ENCODE data around the gene LIMK2.
"Not testable (repeated sequence)": the region's sequence is repeated elsewhere in the genome, so short reads cannot be mapped to it uniquely, and the experiment has no call there.

The LIMK2 gene

DNA sequence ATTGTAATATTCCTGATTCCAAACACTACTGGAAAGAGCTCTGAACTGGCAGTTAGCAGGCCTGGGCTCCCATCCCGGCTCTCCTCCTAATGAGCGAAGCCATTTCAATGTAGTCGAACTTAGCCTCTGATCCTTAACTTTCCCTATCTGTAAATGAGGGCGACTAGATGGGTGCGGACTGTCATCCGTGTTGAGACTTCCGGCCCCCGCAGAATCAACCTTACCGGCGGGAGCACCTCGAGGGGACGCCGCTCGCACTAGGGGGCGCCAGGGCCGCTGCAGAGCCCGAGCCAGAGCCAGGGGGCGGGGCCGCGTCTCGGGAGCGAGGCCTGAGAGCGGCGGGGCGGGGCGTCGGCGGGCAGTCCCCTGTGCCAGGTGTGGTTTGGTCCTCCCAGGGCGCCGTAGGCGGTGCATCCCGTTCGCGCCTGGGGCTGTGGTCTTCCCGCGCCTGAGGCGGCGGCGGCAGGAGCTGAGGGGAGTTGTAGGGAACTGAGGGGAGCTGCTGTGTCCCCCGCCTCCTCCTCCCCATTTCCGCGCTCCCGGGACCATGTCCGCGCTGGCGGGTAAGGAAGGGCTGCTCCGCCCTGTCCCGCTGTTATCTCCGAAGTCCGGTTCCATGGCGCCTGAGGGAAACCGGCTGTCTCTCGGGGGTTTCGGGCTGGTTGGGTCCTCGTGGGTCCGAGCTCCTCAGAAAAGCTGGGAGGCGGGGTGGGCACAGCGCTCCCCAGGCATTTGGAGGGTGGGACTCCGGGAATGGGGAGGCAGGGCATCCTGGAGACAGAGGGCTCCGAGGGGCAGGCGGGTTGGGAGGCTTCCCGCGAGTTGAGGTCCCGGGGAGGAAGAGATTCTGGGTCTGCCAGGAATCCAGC is at the start of gene LIMK2:
Gene LIMK2 (plus strand): TSS at position 437 of the 869 bp plus-strand sequence. CDS start 111 bp downstream, at position 548.
- DNase-seq, result peak; percentile 96

DNA sequence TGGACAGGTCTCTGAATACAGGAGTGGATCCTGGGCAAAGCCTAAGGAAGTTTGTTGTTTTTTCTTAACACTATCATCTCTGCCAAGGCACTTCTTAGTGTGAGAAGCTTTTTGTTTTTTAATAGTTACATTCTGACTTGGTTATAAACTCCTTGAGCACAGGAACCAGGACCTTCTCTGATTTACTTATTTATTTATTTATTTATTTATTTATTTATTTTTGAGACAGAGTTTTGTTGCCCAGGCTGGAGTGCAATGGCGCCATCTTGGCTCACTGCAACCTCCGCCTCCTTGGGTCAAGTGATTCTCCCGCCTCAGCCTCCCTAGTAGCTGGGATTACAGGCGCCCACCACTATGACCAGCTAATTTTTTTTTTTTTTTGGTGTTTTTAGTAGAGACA is 41.1 kb upstream of the LIMK2 start:
- no peak for DNase-seq

DNA sequence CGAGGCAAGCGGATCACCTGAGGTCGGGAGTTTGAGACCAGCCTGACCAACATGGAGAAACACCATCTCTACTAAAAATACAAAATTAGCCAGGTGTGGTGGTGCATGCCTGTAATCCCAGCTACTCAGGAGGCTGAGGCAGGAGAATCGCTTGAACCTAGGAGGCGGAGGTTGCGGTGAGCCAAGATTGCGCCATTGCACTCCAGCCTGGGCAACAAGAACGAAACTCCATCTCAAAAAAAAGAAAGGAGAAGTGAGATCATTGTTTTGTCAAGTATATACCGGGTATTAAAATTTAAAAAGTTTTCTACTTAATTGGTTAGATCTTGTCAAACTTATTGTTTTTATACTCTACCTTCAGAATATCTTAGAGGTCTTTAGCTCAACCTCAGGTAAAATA is 40.4 kb upstream of the LIMK2 start:
- not testable (repeated sequence) for DNase-seq

DNA sequence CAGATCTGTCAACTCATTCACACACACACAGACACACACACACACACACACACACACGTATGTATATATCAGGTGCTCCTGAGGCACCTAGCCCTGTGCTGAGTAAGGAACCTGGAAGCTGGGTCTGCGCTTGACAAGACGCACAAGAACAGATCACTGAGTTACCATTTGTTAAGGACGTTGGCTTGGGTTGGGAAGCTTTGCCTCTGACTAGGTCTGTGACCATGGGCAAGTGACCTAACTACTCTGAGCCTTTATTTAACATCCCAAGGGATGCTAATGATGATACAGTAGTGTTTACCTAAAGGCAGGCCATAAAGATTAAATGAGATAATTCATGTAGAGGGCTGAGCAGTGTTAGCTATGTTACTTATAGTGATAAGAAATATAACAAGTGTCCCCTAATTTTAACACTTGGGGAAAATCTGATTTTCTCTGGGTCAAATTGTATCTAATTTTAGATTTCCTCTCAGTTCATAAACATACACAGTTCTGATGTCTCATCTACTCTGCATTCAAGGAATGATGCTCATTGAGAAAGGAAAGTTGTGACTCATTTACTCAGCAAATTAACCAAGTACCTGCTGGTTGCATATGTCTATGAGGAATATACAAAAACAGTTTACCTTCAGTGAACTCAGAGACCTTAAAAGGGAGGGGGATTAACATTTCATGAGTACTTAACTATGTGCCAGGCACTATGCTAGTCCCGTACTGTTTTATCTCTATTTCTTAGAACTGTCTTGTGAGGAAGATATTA is 38.5 kb upstream of the LIMK2 start:
- DNase-seq, result no peak

DNA sequence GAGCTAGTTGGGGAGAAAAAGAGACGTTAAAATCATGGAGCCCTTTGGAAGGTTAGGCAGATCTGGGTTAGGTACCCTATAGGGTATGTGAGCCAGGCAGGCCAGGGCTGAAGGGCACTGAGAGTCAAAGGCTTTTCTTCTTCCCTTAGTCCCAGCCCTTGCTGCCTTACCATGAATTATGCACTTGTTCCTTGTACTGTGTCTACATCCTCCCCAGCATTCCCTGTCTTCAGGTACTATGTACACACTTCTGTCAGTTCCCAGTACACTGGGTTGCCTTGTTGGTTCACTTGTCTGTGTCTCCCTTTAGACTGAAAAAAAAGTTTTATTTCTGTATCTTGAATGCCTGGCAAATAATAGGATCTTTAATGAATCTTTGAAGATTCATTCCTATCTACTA is 35.2 kb upstream of the LIMK2 start:
- no peak for DNase-seq

DNA sequence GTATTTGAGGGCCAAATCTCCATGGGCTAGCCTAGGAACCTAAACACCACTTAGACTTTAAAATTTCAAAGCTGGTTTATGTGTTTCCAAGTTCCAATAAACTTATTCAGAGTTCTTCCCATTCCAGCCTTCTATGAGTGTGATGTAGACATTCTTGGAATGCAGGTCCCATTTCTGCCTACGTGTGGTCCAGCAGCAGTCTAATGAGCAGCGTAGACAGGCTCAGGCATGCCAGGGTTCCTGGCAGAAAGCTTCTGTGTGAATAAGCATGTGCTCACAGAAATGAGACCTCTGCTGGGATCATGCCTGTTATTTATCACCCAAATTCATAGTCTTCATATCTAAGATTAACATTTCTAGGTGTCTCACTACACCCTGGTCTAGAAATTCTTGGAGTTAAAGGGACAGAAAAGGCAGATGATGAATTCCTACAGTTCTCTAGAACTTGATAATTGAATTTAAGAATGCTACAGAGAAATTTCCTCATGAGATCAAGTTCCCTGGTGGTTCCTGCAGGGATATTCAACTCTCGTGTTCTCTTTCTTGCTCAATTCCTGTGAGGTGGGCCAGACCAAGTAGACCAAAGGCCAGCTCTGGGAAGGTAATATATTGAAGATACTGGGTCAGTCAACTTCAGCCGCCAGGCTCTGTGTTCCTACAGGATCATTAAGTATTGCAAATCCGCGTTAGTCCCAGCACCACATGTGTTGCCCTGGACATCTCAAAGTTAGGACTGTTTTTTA is 34.5 kb upstream of the LIMK2 start:
- no peak for DNase-seq

DNA sequence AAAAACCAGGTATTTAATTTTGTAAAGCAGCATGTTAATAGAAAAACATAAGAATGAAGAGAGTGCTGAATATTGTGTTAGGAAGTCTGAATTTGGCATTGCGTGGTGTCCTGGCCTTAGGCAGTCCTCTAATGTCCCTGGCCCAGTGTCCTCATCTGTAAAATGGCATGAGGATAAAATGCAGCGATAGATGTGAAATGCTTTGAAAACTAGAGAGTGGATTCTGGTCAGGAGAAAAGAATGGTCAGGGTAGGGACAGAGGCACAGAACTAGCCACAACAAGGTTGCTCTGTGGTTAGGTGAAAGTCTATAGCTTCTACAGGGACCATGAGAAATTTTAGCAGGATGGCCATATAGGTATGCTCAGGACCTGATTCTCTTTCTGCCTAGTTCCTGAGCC is 33.2 kb upstream of the LIMK2 start:
- DNase-seq, result no peak

DNA sequence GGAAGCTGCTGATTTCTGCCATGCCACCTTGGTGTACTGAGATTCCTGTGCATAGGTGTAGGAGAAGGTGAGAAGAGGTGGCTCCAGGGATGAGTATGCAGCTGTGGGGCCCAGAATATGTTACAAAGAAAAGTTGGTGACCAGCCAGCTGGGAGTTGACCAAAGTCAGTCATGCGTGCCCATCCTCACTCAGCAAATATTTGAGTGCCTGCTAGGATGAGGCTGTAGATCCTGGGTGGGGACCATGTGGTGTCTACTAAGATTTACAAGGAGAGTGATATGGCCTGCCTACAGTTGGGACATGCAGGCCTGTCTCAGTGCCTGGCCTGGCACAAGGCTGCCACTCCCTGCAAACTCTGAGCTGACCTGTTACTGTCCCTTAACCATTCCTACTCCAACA is 32.8 kb upstream of the LIMK2 start:
- no peak for DNase-seq

DNA sequence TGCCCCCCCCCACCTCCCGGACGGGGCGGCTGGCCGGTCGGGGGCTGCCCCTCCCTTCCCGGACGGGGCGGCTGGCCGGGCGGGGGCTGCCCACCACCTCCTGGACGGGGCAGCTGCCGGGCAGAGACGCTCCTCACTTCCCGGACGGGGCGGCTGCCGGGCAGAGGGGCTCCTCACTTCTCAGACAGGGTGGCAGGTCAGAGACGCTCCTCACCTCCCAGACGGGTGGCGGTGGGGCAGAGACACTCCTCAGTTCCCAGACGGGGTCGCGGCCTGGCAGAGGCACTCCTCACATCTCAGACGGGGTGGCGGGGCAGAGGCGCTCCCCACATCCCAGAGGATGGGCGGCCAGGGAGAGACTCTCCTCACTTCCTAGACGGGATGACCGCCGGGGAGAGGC is 28.1 kb upstream of the LIMK2 start:
- no peak for DNase-seq

DNA sequence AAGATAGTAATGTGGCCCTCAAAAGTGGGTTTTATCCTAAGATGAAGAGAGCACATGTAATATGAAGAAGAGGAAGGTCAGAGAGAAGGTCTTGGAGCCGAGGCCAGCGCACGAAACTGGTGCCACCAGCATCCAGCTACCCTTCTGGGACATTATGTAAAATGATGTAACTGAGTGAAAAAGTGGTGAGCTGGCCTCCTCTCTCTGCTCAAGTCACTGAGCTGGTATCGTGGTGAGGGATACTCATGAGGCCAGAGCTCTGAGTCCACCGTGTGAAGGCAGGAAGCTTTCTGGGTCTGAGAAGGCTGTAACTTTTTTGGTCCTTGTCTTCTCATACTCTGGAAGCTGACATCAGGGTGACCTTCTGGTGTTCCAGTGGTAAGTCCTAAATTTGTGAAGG is 27.0 kb upstream of the LIMK2 start:
- DNase-seq, result no peak

DNA sequence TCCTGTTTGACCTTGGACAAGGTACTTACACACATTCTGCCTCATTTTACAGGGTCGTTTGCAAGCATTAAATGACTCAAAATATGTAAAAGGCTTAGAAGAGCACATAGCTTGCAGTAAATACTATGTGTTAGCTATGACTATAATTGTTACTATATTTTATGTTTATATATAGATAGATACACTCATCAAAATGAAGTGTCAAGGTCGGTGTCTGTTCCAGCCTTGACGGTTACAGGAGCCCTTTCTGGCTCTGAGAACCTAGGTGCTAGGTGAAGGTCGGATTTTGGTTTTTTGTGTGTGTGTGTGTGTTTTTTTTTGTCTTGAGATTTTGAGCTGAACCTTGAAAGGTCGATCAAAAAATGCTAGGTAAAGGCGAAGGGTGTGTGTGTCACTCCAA is 24.5 kb upstream of the LIMK2 start:
- no peak for DNase-seq

DNA sequence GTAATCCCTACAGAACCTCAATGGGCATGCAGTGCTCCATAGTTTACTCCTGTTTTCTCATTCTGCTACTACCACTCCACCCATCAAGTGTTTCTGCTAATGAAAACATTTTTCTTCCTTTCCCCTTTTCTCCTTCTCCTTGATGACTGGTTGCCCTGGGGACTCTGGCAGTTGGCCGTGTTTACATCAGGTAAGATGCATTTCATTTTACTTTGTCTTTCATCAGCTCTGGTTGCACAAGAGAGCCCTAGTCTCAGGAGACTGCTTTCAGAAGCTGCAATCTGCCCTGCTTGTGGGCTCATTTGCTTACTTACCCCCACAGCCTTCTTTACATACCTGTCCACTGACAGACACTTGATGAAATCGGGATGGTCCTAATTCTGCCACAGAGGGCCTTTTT is 19.6 kb upstream of the LIMK2 start:
- DNase-seq, result no peak

DNA sequence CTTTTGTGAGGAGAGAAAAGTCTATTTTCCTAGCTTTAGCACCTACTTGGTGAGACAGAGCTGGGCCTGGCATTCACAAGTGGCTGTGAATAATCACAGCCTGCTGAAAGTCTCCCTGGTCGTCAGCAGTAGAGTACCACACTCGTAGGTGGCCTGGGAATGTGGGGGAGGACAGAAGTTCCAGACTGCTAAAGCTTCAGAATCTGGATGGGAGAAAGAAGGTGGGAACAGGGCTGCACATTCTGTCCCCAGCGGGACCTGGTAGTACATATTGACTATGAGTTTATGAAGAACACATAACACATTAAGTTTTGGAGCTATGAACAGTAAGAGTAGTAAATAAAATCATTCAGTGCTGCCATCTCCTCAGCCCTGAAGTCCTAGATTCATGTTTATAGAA is 19.0 kb upstream of the LIMK2 start:
- DNase-seq, result no peak

DNA sequence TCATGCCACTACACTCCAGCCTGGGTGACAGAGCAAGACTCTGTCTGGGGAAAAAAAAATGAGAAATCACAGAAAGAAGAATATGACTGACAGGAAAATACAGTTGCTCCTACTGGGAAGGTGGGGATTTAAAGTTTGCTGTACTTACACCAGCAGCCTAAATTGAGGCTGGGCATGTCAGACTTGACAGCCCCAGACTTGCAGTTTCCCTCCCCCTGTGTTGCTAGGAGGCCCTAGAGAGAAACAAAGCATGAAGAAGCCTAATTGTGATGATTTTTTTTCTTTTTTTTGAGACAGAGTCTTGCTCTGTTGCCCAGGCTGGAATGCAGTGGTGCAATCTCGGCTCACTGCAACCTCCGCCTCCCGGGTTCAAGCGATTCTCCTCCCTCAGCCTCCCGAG is 17.4 kb upstream of the LIMK2 start:
- not testable (repeated sequence) for DNase-seq

DNA sequence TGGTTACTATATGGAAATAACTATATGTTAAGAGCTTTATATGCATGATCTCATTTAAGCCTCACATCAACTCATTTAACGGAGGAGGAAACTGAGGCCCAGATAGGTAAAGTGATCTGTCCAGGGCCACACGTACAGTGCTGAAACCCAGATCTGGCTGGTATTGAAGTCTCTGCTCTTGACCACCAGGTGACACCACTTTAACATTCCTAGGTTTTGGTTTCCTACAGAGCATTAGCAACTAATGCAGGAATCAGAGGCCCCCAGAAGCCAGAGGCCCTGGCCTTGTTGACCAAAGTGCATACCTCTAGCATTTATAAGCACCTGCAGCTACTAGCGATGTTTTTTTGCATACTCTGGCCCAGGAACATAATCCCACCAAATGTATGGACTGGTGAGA is 12.9 kb upstream of the LIMK2 start:
- no peak for DNase-seq

DNA sequence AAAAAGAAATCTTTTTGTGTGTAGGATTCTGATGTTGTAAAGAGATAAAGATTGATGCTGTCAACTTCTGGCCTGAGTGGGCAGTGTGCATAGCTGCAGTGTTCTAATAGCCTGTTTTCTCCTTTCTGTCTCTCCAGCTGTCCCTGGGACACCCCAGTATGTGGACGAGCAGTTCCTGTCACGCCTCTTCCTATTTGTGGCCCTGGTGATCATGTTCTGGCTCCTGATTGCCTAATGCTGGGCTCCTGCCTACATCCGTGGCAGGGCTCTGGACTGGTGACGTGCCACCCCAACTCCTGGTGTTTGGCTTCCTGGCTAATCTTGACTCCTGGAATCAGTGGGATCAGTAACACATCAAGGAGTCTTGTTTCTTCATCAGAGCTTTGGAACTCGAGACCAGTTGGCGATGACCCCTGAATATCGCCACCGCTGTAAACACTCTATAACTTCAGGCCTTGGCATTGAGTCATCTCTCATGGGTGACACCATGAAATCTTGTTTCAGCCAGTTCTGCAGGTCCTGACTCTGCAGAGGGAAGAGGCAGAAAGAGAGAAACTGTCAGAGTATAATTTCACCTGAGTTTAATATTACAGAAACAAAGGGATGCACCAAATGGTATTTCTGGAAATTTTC is 7.6 kb upstream of the LIMK2 start:
- not testable (repeated sequence) for DNase-seq

DNA sequence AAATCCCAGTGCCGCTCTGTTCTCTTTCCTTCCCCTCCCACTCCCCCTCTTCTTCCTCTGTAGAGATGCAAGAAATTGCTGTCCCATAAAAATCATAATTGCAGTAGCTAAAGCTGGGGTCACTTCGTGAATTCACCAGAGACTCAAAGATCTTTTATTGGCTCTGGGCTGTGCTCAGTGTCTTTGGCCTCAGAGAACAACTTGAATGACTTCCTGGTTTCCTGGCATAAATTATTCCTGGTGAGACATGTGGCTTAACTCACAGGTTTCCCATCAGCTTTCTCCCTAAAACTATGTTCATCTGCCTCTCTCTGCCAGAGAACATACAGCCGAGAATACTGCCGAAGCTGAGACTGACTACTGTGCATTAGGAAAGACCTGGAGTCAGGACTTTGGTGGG is 7.0 kb upstream of the LIMK2 start:
- not testable (repeated sequence) for DNase-seq

DNA sequence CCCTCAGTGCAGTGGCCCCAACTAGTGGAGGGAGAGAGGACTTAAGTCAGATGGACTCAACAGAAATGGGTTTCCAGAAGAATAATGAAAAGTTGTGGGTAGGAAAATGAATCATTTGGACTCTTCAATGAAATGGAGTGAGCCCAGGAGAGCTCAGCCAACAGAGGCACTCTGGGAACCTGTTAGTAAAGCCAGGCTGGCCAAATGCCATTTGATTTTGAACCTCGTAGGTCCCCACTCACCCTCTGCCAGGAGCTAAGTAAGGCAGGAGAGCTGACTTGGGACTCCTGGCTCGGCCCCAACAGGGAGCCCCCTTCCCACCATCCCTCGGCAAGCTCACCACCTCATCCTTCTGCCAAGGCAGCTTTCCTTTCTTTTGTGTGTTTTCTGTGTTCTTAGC is 5.6 kb upstream of the LIMK2 start:
- DNase-seq, result not testable (repeated sequence)

DNA sequence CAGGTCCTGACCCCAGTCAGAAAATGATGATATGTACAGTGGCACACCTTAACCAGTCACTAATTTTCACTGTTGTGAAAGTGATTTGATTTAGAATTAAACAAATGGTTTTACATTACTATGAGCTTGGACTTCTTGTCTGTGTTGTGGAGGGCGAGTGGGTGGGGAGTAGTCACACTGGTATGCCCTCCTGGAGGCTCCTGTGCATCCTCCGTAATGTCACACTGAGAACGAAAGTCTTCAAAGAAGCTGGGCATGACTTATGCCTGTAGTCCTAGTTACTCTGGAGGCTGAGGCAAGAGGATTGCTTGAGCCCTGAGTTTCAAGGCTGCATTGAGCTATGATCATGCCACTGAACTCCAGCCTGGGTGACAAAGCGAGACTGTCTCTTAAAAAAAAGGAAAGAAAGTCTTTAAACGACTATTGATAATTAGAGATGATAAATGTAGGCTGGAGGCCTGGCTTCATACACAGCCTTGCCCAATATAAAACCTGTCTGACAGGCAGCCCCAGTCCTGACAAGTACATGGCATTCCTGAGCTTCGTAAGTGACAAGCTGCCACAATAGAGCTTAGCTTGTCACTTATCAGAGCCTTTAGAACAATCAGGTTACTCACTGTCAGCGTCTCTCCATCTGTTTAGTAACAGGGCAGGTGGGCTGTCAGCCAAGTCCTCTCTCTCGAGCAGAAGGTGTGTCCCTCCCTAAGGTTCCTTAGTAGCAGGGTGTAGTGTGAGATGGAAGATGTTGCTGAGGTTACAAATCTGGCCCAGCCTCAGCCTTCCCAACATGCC is 5.0 kb upstream of the LIMK2 start:
- no peak for DNase-seq

DNA sequence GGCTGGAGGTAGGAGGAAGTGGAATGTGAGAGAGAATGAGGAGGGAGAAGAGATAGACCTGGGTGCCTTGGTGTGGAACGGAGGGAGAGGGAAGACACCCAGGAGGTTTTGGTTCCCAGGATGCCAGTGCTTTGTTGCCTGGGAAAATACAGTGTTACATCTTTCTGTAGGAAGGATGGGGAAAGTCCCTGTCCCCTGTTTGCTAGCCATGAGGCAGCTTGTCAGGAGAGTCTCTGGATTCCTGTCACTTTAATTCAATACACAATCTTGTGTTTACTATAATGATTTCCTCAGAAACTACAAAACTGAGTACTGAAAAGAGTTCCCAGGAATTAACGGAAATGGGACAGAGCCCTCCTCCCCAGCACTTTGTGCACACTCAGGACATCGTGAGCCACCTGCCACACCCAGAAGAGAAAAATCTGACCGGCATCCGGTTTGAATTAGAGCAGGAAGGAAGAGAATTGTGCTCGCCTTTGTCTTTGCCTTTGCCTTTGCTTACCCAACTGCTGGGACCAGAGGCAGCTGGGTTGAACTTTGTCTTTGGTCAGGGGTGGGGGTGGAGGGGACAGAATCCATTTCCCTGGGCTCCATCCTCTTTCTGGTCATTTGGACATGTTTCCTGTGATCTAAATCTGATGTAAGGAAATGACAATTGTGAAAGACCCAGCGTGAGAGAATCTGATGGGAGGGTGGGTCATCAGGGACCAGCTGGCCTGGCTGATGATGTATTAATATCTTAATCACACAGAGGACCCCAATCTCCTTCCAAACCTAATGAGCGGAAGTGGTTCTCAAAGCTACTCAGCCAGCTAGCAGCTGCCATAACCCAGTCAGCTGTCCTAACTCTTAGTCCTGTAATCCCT is 1.3 kb upstream of the LIMK2 start:
- DNase-seq, result peak; percentile 47

DNA sequence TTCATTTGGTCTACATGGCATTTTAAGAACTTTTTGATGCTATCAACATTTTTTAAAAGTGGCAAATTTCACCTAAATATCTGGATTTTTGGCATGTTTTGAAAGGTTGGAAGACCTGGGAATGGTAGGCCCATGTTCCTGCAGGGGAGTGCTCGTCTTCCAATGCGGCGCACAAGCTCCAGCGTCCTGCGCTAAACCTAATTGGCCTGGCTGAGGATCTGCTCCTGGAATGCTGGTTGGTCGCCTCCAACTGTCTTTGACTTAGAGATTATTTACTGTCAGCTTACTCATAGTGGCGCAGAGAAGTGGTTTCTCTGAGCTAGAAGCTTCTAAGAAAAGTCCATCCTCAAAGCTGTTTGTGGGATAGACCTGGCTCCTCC is 626 bp upstream of the LIMK2 start:
- DNase-seq, result no peak

Data from CD4-positive, alpha-beta T cell treated with Interleukin-10 for 1 hour (primary cell).